Measurements from ENCODE around the gene SYNE1.
"Not testable (repeated sequence)": the region's sequence is repeated elsewhere in the genome, so short reads cannot be mapped to it uniquely, and the experiment has no call there.

Gene SYNE1, protein sequence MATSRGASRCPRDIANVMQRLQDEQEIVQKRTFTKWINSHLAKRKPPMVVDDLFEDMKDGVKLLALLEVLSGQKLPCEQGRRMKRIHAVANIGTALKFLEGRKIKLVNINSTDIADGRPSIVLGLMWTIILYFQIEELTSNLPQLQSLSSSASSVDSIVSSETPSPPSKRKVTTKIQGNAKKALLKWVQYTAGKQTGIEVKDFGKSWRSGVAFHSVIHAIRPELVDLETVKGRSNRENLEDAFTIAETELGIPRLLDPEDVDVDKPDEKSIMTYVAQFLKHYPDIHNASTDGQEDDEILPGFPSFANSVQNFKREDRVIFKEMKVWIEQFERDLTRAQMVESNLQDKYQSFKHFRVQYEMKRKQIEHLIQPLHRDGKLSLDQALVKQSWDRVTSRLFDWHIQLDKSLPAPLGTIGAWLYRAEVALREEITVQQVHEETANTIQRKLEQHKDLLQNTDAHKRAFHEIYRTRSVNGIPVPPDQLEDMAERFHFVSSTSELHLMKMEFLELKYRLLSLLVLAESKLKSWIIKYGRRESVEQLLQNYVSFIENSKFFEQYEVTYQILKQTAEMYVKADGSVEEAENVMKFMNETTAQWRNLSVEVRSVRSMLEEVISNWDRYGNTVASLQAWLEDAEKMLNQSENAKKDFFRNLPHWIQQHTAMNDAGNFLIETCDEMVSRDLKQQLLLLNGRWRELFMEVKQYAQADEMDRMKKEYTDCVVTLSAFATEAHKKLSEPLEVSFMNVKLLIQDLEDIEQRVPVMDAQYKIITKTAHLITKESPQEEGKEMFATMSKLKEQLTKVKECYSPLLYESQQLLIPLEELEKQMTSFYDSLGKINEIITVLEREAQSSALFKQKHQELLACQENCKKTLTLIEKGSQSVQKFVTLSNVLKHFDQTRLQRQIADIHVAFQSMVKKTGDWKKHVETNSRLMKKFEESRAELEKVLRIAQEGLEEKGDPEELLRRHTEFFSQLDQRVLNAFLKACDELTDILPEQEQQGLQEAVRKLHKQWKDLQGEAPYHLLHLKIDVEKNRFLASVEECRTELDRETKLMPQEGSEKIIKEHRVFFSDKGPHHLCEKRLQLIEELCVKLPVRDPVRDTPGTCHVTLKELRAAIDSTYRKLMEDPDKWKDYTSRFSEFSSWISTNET (N-terminal part only)

DNA sequence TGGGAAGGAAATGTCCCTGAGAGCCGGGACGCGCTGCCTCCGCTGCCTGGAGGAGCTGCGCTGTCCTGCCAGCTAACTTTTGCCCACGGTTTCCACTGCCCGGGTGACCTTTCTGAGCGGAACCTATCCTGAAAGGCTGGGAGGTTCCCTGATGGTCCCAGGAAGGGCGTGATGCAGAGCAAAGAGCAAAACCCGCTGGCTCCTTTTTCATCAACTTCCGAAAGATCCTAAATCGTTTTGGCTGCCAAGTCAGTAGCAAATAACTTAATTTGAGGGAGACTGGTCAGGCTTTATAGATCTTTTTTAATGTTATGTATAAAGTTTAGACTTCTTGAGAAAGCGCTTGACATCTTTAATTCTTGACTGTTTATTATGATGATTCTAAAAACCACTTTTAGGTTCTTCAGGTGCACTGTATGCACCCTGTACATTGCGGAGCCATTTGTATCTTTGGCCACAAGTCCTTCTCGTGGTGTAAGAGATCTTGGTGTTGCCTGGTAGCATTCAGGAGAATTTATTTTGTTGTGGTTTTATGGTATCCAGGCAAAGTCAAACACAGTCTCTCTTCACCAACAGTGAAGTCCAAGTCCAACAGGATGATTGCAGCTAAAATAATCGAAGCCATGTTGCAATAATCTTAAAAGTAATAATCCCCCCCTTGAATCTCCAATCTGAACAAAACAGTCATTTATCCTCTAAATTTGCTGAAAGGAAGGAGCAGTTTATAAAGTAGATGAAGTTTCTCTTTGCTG is at the start of gene SYNE1:
TSS of gene SYNE1 (minus strand) at position 67 of the 752 bp plus-strand sequence. CDS start 9,031 bp downstream, outside the sequence.
- DNase-seq: no peak

DNA sequence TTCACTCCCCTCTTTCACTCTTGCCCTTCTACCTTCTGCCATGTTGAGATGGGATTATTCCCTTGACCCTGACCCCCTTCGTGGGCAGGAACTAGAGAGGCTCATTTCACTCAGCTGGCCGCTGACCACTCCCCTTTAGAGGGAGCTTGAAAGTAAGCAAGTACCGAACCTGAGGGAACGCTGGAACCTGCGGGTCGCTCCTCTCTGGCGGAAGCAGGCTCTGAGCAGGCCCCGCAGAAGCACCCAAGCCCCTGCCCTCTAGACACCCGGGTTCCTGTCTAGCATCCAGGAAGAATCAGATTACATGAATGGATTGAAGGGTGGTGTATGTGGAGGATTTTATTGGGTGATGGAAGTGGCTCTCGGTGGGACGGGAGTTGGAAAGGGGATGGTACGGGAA is 48.7 kb upstream of the SYNE1 start:
- DNase-seq: no peak

DNA sequence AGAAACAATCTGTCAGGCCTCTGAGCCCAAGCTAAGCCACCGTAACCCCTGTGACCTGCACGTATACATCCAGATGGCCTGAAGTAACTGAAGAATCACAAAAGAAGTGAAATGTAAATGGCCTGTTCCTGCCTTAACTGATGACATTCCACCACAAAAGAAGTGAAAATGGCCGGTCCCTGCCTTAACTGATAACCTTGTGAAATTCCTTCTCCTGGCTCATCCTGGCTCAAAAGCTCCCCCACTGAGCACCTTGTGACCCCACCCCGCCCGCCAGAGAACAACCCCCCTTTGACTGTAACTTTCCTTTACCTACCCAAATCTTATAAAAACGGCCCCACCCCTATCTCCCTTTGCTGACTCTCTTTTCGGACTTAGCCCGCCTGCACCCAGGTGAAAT is 45.8 kb upstream of the SYNE1 start:
- not testable (repeated sequence) for DNase-seq

DNA sequence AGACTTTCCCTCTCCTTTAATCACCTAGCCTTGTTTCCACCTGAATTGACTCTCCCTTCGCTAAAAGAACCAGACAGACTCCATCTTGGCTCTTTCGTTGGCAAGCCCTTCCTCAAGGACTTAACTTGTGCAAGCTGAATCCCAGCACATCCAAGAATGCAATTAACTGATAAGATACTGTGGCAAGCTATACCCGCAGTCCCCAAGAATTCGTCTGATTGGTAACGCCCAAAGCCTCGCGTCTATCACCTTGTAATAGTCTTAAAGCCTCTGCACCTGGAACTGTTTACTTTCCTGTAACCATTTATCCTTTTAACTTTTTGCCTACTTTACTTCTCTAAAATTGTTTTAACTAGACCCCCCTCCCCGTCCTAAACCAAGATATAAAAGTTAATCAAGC is 45.0 kb upstream of the SYNE1 start:
- DNase-seq: no peak

DNA sequence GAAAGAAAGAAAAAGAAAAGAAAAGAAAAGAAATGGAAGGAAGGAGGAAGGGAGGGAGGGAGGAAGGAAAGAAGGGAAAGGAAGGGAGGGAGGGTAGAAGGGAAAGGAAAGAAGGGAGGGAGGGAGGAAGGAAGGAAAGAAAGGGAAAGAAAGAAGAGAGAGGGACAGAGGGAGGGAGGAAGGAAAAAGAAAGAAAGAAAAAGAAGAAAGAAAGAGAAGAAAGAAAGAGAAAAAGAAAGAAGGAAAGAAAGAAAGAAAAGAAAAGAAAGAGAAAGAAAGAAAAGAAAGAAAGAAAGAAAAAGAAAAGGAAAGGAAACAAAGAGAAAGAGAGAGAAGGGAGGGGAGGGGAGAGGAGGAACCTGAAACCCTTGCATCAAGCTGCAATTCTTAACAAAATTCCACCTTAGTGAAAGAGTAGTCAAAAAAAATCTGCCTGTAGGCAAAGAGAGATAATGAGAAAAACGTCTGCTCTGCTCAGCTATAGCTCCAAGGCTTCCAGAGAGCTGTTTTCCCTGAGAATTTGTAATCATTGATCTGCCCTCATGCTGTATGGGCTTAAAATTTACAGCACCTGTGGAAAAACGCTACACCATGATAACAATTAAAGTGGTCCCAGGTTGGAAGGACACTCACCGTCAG is 43.8 kb upstream of the SYNE1 start:
- no peak for DNase-seq

DNA sequence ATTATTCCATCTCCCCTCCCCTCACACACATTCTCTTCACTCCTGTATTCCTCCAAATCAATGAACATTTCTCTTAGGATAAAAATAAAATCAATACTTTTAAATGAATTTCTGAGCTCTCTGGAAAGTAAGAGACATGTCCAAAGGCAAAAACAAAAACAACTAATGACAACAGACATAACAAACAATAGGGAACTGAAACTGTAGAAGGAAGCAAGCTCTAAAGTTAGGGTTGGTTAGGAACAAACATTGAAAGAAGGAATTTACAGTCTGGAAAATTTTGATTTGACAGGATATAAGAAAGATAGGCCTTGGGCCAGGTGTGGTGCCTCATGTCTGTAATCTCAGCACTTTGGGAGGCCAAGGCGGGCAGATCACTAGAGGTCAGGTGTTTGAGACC is 43.0 kb upstream of the SYNE1 start:
- no peak for DNase-seq

DNA sequence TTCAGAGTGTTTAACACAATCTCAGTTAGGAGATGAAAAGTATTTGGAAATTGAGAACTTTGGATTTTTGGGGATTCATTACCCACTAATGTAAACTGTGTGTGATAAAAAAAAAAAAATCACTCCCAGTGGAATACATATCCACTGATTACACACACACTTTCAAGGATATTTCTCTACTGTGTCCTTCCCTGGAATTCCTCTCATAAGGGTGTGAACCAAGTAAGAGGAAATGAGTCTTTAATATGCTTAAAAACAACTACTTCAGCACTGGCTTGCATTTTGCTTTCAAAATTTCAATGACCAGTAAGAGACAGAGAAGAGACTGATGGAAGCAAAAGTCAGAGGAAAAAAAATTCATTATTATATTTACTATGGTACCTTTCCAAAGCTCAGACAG is 36.1 kb upstream of the SYNE1 start:
- DNase-seq: no peak

DNA sequence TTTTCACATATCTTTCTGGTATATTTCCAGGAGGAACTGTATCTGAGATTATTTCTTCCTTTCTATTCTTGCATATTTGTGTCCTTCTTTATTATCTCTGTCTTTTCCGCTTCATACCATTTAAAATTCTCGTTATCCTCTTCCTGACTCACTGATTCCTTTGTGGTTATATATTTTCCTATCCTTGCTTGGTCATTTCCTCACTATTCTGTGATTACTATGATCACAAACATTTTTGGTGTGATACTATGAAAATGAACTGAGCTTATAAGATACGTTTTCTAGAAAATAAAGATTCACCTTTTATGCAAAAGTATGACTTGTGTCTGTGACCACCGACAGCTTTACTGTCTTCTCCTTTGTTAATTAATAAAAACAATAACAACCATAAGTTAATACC is 34.0 kb upstream of the SYNE1 start:
- DNase-seq: no peak

DNA sequence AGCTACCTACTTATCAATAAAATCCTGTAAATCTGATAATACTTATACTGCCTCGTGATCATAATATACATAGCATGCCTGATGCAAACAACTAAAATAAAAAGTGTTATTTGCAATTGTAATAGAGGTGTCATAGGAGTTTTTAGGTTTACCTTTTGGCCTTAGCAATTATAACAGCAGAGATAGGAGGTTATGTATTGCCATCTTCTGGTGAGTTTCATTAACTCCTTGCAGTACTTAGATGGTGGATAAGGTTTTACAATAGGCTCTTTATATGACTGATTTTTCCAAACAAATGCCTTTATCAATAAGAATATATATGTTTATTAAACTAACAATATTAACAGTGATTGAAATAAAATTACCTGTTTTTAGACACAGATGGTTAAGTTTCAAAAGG is 32.7 kb upstream of the SYNE1 start:
- DNase-seq: peak; percentile 13

DNA sequence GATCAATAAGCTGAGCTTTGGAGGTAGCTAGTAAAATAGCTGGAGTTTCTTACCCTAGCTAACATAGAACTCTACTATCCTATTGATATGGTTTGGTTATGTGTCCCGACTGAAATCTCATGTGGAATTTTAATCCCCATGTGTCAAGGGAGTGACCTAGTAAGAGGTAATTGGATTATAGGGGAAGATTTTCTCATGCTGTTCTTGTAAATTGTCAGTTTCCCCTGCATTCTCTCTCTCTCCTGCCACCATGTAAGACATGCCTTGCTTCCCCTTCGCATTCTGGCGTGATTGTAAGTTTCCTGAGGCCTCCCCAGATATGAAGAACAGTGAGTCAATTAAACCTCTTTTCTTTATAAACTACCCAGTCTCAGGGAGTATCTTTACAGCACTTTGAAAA is 24.6 kb upstream of the SYNE1 start:
- DNase-seq: no peak

DNA sequence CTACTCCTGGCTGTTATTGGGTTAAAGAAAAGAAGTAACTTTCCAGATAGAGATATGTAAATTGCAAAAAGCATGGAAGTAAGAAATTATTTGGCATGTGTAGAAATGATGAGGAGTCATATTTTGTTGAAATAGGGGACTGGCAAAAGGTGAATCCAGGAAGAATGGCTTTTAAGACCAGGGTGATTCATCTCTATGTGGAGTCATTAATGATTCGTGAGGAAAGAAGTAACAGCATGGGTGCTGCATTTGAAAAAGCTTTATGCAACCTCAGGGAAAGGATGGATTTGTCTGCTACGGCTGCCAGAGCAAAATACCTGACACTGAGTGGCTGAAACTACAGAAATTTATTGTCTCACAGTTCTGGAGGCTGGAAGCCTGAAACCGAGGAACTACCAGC is 14.8 kb upstream of the SYNE1 start:
- DNase-seq: no peak

DNA sequence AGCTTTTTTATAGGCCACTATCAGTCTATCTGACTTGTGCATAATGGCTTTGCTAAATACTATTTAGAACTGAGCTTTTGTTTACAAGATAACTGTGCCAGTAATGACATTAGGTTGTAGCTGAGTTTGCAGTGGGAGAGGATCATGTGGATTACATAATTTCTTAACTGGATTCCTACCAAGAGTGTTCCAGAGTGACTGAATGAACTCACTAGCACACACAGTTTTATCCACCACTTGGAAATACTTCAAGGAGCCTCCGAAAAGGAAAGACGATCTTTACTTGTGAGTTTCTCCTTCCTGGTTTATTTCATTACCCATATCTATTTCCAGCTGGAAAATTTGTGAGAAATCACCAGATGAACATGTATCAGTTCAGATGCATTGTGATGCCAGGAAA is 10.9 kb upstream of the SYNE1 start:
- DNase-seq: no peak

DNA sequence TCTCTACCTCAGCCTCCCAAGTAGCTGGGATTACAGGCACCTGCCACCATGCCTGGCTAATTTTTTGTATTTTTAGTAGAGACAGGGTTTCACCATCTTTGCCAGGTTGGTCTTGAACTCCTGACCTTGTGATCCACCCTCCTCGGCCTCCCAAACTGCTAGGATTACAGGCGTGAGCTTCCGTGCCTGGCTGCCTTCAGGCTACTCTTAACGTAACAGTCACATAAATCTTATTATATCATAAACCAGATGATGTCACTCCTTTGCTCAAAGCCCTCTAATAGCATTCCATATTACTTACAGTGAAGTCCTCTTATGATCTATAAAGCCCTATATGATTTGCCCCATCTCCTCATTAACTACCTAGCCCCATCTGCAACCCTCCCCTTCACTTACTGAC is 9.6 kb upstream of the SYNE1 start:
- DNase-seq: not testable (repeated sequence)

DNA sequence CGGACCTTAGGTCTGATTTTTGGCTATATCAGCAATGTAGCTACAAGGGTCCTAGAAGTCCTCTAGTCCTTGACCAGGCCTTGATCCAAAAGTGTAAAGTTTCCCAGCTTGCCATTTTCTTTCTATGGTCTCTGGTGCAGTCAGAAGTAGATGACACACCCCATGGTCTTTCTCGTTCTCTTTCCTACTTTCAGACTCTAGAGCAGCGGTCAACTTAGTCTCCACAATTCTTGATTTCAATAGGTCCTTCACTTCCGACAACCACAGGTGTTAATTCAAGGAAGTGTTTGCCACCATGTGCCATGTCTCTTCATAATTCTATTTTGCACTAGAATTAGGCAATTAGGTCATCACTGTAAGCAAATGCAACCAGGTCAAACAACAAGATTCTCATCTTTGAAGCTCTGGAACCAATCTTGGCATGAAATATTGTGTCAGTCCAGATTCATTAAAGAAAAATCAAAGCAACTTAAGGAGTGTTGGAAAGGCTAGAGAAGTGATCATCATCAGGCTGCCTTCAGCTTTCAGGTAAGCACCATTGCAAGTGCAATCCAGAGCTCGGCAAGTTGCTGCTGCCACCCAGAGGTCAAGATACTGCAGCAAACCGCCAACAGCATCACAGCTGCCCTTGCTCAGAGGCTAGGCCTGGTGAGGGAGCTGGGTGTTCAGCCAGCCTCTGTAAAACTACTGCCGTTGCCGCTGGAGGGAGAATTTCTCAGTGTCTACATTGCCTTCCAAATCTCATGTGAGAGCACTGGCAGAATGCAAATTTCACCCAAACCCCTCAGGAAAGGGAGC is 5.6 kb upstream of the SYNE1 start:
- peak; percentile 18 for DNase-seq

DNA sequence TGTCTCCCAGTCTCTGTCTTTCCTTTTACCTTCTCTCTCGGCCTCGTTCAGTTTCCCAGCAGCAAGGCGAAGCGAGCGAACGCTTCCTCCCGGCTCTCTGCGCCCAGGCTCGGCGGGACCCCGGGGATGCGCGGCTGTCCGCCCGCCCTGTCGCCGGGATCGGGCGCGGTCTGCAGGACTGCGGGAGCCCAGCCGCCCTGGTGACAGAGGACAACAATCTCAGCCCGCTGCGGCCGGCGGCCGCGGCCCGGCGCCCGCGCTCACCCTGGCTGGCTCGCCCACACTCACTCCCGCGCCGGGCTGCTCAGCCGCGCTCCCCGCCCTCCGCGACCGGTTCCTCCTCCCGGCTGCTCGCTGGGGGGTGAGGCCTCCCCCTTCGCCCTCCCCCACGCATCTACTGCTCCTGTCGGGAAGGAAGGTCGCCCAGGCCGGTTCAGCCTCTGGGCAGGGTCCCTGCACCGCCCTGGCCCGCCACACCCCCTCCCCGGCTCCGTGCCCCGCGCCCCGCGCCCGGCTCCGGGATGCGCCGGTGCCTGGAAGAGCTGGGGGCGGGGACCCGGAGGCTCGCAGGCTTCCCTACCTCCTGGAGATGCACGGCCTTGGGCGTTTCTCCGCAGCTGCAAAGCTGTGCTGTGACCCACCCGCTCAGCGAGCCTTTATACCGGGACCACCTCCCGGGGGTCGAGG is 410 bp downstream of the SYNE1 start:
- no peak for DNase-seq

DNA sequence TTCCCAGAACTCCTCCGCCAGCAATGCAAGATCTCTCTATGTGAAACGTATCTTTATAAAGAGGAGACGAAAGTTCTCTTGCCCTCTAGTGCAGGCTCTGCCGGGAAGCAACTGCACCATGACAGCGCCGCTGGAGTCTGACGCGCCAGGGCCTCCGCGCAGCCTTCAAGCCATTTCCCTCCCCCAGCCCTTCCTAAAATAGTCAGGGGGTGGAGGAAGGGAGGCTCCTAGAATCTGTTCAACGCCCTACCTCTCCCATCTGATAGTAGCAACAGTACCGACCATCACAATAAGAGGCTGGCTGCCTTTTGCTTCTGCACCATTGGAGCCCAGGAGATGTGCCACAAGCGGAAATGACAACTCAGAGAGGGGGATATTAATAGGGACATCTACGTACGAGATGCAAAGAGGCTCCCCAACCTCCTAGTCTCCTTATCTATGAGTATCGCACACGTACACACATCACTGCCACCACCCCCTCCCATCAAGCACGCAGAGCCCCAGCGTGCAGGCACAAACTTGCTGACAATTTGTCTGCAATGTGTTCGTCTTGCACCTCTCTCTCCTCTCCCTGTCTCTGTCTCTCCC is 1.0 kb downstream of the SYNE1 start:
- DNase-seq: no peak

DNA sequence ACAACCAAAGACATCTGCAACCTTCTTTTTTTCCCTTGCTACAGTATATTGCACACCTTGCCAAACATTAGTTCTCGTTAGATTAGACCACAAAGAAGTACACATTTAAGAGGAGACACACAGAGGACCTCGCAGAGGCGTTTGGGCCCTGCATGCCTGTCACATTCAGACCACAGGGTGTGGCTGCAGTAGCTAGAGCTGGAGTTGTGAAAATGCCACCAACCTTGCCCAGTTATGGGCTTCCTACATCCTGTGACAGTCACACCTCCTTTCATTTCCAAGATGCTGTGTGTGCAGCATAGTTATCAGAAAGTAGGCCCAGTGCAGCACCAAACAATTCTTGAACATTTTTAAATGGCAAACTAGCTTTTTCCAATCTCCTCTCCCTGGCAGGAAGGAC is 2.4 kb downstream of the SYNE1 start:
- no peak for DNase-seq

DNA sequence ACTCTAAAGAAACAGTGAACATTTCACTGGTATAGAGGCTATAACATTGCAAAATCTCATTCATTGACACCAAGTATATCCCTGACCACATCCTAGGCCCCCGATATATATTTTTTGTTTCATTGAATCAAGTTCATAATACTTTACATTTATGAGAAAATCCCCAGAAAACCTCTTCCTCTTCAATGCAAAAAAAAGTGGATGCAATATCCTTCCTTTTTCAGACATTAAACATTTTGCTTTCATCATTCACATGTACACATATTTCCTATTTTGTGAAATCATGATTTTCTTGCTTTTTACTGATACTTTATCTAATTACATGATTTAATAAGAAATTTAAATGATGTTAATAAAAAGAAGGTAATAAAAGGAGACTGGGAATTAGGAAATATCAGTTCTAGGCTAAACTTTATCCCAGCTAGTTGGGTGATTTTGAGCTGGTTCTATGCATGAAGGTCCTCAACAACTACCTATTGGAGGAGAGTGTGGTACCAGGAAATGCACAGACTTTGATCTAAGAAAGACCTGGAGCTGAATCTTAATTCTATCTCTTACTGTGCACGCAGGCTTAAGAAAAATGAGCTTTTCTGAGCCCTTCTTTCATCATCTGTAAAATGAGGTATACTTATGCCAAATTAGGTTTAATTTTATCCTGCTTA is 4.9 kb downstream of the SYNE1 start:
- DNase-seq: no peak

DNA sequence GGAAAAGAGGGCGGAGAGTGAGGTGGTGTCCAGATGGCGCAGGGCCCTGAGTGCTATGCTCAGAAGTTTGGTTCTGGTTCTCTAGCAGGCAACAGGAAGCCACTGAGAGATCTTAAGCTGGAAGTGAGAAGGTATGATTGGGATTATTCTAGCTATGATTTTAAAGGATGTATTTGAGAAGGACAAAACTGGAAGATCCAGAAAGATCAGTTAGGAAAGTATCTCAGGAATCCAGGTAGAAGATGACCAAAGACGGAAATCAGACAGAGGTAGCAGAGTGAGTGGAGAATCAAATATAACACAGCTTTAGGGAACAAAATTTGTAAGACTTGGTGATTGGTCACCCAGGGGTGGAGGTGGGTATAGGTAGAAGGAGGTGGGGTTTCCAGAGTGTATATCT is 5.8 kb downstream of the SYNE1 start:
- DNase-seq: no peak

DNA sequence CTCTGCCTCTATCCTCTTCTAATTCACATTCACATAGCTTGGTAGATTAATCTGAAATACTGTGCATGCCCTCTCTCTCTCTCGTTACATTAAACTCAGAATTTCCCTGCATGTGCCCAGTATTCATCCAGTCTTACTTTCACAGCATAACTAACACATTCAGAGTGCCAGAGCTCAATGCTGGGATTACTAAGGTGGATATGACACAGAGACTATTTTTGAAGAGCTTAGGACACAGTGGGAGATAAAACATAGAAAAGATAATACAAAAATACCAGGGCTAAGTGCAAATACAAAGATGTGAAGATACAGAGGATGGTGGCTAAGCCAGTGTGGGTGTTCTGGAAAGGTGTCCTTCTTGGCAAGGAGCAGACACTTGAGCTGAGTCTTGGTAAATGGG is 6.3 kb downstream of the SYNE1 start:
- no peak for DNase-seq
